Lower leg skin (tissue), 3 donors: ENCODE data around the gene CYP19A1.

ENCODE experiments used
- POLR2A ChIP-seq, 2 donors: fragments of 450-650 bp; IDR thresholded peaks; one replicate each; pipeline ENCODE4 v1.6.1; 2016 to 2017; ENCODE audit warnings: antibody characterized with exemption in 2 of 2, mild to moderate bottlenecking in 1 of 2, moderate library complexity in 1 of 2
- TF ChIP-seq, protein P1 (sequence below), 3 donors: fragments of 450-650 bp; IDR thresholded peaks; one replicate each; pipeline ENCODE4 v1.5.1; 2016; ENCODE audit warnings: antibody characterized with exemption in 3 of 3, mild to moderate bottlenecking in 3 of 3, moderate library complexity in 2 of 3

DNA sequence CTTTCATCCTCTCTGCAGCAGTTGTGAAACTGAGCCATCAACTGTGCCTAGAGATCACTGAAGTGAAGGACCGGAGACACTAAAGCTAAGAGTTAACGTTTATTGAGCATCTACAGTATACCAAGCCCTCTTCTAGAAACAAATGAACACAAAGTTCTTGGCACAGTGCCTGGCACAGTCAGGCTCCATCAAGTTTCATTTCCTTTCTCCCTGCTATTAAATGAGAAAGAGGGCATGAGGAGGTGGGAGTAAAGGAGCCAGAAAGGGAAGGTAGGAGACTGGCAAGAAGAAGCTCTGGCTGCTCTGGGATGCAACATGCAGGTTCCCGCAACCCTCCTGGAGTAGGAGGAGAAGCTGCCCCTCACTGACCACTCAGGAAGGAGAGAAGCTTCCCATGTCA lies 30.6 kb downstream of the CYP19A1 start:
- no peak for TF ChIP-seq POLR2A (IDR thresholded peaks at IDR 0.05)
- TF ChIP-seq, protein P1, sequence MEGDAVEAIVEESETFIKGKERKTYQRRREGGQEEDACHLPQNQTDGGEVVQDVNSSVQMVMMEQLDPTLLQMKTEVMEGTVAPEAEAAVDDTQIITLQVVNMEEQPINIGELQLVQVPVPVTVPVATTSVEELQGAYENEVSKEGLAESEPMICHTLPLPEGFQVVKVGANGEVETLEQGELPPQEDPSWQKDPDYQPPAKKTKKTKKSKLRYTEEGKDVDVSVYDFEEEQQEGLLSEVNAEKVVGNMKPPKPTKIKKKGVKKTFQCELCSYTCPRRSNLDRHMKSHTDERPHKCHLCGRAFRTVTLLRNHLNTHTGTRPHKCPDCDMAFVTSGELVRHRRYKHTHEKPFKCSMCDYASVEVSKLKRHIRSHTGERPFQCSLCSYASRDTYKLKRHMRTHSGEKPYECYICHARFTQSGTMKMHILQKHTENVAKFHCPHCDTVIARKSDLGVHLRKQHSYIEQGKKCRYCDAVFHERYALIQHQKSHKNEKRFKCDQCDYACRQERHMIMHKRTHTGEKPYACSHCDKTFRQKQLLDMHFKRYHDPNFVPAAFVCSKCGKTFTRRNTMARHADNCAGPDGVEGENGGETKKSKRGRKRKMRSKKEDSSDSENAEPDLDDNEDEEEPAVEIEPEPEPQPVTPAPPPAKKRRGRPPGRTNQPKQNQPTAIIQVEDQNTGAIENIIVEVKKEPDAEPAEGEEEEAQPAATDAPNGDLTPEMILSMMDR (IDR thresholded peaks at IDR 0.05) = no peak
